Measurements from ENCODE around the gene FRMD4B. TPM values are rescaled to one million over a fixed set of nuclear protein-coding genes. Genes with fewer than 3 reads are reported as not detected.

Gene FRMD4B
- total RNA-seq, 1 donor from 2014 or later, result 17.3 TPM

GRCh38 chr3:69129531-69129930, 256.4 kb downstream of the FRMD4B start:
- Histone ChIP-seq H3K27me3 (no peaks in the 10 kb centered on the region), H3F3A (ENCODE audit: low read depth) (no peaks in the 10 kb centered on the region), H2AFZ (replicated peaks) (no peak overlapping the region), H3K4me1 (no peaks in the 10 kb centered on the region), H3K4me2 (no peak overlapping the region), H3K9me3 (ENCODE audit: low read depth) (no peaks in the 10 kb centered on the region), H3K4me3 (no peak overlapping the region), H3K9ac (no peak overlapping the region), H3K27ac (no peak overlapping the region), H3K36me3 (no peaks in the 10 kb centered on the region), H3K79me2 (ENCODE audit: low read depth) (no peaks in the 10 kb centered on the region), H4K20me1 (ENCODE audit: low read depth) (no peaks in the 10 kb centered on the region)
- TF ChIP-seq EZH2 (IDR thresholded peaks at IDR 0.05) (no peak), CTCF (IDR thresholded peaks at IDR 0.05) (no peak), EZH2phosphoT487 (IDR thresholded peaks at IDR 0.05) (no peak)
- H3K27ac Mint-ChIP-seq, result no peak overlapping the region
- no peak for DNase-seq (ENCODE audit: low spot score)
- H3K4me1 Mint-ChIP-seq, result no peaks in the 10 kb centered on the region
- H3K9me3 Mint-ChIP-seq, result no peaks in the 10 kb centered on the region
- H3K36me3 Mint-ChIP-seq, result no peaks in the 10 kb centered on the region
- no peaks in the 10 kb centered on the region for H3K27me3 Mint-ChIP-seq (ENCODE audit: insufficient read depth, low read depth)
- H3K4me3 Mint-ChIP-seq, result no peak overlapping the region

GRCh38 chr3:69128509-69128908, 257.4 kb downstream of the FRMD4B start:
- Histone ChIP-seq H3K4me2 (no peak overlapping the region), H3K4me1 (no peaks in the 10 kb centered on the region), H3K27me3 (no peaks in the 10 kb centered on the region), H2AFZ (replicated peaks) (no peak overlapping the region), H3K27ac (no peak overlapping the region), H3K36me3 (no peaks in the 10 kb centered on the region), H4K20me1 (ENCODE audit: low read depth) (no peaks in the 10 kb centered on the region), H3K9me3 (ENCODE audit: low read depth) (no peaks in the 10 kb centered on the region), H3K79me2 (ENCODE audit: low read depth) (no peaks in the 10 kb centered on the region), H3K4me3 (no peak overlapping the region), H3F3A (ENCODE audit: low read depth) (no peaks in the 10 kb centered on the region), H3K9ac (no peak overlapping the region)
- Mint-ChIP-seq H3K27ac (no peak overlapping the region), H3K4me1 (no peaks in the 10 kb centered on the region), H3K36me3 (no peaks in the 10 kb centered on the region), H3K9me3 (no peaks in the 10 kb centered on the region), H3K4me3 (no peak overlapping the region), H3K27me3 (ENCODE audit: insufficient read depth, low read depth) (no peaks in the 10 kb centered on the region)
- DNase-seq (ENCODE audit: low spot score), result no peak
- no peak for TF ChIP-seq CTCF (IDR thresholded peaks at IDR 0.05)
- no peak for TF ChIP-seq EZH2 (IDR thresholded peaks at IDR 0.05)
- TF ChIP-seq EZH2phosphoT487 (IDR thresholded peaks at IDR 0.05), result no peak

GRCh38 chr3:69126999-69127398, 258.9 kb downstream of the FRMD4B start:
- Histone ChIP-seq H2AFZ (replicated peaks) (no peak overlapping the region), H3K27me3 (no peaks in the 10 kb centered on the region), H3F3A (ENCODE audit: low read depth) (no peaks in the 10 kb centered on the region), H3K79me2 (ENCODE audit: low read depth) (no peaks in the 10 kb centered on the region), H3K9me3 (ENCODE audit: low read depth) (no peaks in the 10 kb centered on the region), H3K4me3 (no peak overlapping the region), H3K9ac (no peak overlapping the region), H3K4me2 (no peak overlapping the region), H3K4me1 (no peaks in the 10 kb centered on the region), H3K27ac (no peak overlapping the region), H4K20me1 (ENCODE audit: low read depth) (no peaks in the 10 kb centered on the region), H3K36me3 (no peaks in the 10 kb centered on the region)
- Mint-ChIP-seq H3K27ac (no peak overlapping the region), H3K4me1 (peaks cover 1% of the 10 kb centered on the region), H3K27me3 (ENCODE audit: insufficient read depth, low read depth) (no peaks in the 10 kb centered on the region), H3K9me3 (no peaks in the 10 kb centered on the region), H3K36me3 (no peaks in the 10 kb centered on the region), H3K4me3 (no peak overlapping the region)
- DNase-seq (ENCODE audit: low spot score), result no peak
- TF ChIP-seq EZH2 (IDR thresholded peaks at IDR 0.05) (no peak), EZH2phosphoT487 (IDR thresholded peaks at IDR 0.05) (no peak), CTCF (IDR thresholded peaks at IDR 0.05) (no peak)

Measured in neural progenitor cell (in vitro differentiated cells).